ENCODE measurements around the gene MANBA.
A peak's percentile ranks its signal among the peaks of the same experiment; 100 is the strongest.

DNA sequence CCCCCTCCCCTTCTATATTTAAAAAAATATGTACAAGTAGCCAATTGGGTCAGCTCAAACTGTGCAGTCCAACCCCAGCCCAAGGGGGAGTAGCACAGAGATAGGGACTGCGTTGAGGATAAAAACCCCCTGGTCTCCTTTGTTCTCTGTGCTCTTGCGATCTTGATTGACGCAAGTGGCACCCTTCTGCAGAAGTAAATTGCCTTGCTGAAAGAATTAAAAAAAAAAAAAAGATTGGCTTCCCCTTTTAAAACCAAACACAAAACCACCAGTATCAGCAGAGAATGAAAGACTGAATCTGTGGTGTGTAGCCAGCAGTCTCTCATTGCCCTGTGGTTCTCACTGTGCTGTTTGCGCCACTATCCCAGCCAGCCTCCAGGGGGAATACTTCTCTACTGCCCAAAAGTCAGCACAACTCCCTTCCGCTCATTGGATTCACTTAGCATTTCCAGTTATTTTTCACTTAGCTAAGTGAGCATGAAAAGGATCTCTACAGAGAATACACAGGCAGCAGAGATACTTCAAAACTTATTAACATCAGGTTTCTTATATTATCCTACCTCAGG, 29.7 kb downstream of the MANBA start:
- TF ChIP-seq, protein P1, sequence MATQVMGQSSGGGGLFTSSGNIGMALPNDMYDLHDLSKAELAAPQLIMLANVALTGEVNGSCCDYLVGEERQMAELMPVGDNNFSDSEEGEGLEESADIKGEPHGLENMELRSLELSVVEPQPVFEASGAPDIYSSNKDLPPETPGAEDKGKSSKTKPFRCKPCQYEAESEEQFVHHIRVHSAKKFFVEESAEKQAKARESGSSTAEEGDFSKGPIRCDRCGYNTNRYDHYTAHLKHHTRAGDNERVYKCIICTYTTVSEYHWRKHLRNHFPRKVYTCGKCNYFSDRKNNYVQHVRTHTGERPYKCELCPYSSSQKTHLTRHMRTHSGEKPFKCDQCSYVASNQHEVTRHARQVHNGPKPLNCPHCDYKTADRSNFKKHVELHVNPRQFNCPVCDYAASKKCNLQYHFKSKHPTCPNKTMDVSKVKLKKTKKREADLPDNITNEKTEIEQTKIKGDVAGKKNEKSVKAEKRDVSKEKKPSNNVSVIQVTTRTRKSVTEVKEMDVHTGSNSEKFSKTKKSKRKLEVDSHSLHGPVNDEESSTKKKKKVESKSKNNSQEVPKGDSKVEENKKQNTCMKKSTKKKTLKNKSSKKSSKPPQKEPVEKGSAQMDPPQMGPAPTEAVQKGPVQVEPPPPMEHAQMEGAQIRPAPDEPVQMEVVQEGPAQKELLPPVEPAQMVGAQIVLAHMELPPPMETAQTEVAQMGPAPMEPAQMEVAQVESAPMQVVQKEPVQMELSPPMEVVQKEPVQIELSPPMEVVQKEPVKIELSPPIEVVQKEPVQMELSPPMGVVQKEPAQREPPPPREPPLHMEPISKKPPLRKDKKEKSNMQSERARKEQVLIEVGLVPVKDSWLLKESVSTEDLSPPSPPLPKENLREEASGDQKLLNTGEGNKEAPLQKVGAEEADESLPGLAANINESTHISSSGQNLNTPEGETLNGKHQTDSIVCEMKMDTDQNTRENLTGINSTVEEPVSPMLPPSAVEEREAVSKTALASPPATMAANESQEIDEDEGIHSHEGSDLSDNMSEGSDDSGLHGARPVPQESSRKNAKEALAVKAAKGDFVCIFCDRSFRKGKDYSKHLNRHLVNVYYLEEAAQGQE (IDR thresholded peaks at IDR 0.05; ENCODE audit: insufficient read depth in 1 of 2, low read depth in 2 of 2, low read length in 1 of 2), result no peak
- TF ChIP-seq, protein P2, sequence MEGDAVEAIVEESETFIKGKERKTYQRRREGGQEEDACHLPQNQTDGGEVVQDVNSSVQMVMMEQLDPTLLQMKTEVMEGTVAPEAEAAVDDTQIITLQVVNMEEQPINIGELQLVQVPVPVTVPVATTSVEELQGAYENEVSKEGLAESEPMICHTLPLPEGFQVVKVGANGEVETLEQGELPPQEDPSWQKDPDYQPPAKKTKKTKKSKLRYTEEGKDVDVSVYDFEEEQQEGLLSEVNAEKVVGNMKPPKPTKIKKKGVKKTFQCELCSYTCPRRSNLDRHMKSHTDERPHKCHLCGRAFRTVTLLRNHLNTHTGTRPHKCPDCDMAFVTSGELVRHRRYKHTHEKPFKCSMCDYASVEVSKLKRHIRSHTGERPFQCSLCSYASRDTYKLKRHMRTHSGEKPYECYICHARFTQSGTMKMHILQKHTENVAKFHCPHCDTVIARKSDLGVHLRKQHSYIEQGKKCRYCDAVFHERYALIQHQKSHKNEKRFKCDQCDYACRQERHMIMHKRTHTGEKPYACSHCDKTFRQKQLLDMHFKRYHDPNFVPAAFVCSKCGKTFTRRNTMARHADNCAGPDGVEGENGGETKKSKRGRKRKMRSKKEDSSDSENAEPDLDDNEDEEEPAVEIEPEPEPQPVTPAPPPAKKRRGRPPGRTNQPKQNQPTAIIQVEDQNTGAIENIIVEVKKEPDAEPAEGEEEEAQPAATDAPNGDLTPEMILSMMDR (IDR thresholded peaks at IDR 0.05), result peak; percentile 17; the same call in 1 of the 2 replicates
- TF ChIP-seq TCF7L2 (IDR thresholded peaks at IDR 0.05; ENCODE audit: low read depth, low read length), result no peak
- TF ChIP-seq POLR2AphosphoS5 (IDR thresholded peaks at IDR 0.05; ENCODE audit: low read depth, low read length), result no peak
- no peak for TF ChIP-seq SIN3A (IDR thresholded peaks at IDR 0.05; ENCODE audit: borderline replicate concordance, insufficient read depth, low read depth, low read length)
